Measurements from ENCODE around the gene TDRD1. TPM values are rescaled to one million over a fixed set of nuclear protein-coding genes. Genes with fewer than 3 reads are reported as not detected.

Gene TDRD1
- total and polyA plus RNA-seq, 3 experiments from 2014 or later = 0.13 to 0.16 (median 0.14) TPM

DNA sequence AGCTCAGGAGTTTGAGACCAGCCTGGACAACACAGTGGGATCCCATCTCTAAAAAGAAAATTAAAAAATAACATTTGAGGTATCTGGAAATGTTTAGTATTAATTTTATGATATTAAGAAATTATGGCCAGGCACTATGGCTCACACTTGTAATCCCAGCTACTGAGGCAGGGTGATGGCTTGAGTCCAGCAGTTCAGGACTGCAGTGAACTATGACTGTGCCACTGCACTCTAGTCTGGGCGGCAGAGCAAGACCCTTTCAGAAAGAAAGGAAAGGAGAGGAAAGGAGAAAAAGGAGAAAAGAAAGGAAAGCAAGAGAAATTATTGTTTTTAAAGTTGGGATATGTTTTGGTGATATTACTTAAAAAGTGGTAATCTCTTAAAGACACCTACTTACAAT is 2.6 kb upstream of the TDRD1 start:
- Mint-ChIP-seq H3K36me3 (peaks cover 0 to 18% (median 0%) of the 10 kb centered on the region in 3 donors), H3K9me3 (no peaks in the 10 kb centered on the region), H3K4me3 (no peak overlapping the region), H3K27me3 (peaks cover 0 to 4% of the 10 kb centered on the region in 2 donors), H3K27ac (no peak overlapping the region), H3K4me1 (peaks cover 26 to 40% (median 33%) of the 10 kb centered on the region in 3 donors)
- POLR2A ChIA-PET = interaction anchor here (0.6 kb wide), 1 partner anchor 15 kb away, joined by 5 read pairs; no protein-coding TSS in a partner anchor
- Histone ChIP-seq H3K36me3 (ENCODE audit: insufficient read depth, low read length) (no peaks in the 10 kb centered on the region), H3K4me3 (ENCODE audit: low read length) (no peak overlapping the region), H3K4me1 (ENCODE audit: insufficient read depth, low read length) (peaks cover 18% of the 10 kb centered on the region), H3K27me3 (ENCODE audit: insufficient read depth, low read length, poor library complexity, severe bottlenecking) (no peaks in the 10 kb centered on the region), H3K9me3 (ENCODE audit: low read length) (no peaks in the 10 kb centered on the region), H3K27ac (ENCODE audit: low read depth, low read length) (no peak overlapping the region)
- no peak for DNase-seq
- CTCF ChIA-PET = no interaction called here

DNA sequence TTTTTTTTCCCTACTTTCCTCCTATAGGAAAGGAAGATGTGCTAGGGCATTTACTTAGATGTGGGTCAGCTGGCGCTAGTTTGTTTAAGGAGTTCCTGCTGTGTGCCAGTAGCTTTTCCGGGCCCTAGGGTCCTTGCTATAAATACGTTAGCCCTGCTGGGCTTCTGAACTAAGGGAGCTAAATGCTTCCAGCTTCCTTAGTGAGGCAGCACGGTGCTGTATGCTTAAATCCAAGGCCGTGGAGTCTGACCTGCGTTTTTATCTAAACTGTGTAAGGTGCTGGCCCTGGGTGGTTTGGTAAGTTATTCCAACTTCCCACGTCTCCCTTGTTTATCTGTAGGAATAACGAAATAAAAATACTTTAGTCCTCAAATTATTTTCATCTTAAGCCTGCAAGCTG is 594 bp downstream of the TDRD1 start:
- DNase-seq = no peak
- Histone ChIP-seq H3K4me3 (ENCODE audit: low read length) (no peak overlapping the region), H3K27me3 (ENCODE audit: insufficient read depth, low read length, poor library complexity, severe bottlenecking) (no peaks in the 10 kb centered on the region), H3K27ac (ENCODE audit: low read depth, low read length) (no peak overlapping the region), H3K4me1 (ENCODE audit: insufficient read depth, low read length) (no peaks in the 10 kb centered on the region), H3K9me3 (ENCODE audit: low read length) (no peaks in the 10 kb centered on the region), H3K36me3 (ENCODE audit: insufficient read depth, low read length) (no peaks in the 10 kb centered on the region)
- H3K9me3 Mint-ChIP-seq = no peaks in the 10 kb centered on the region
- H3K4me1 Mint-ChIP-seq = peaks cover 6 to 13% (median 13%) of the 10 kb centered on the region in 3 donors
- H3K36me3 Mint-ChIP-seq = peaks cover 0 to under 1% (median 0%) of the 10 kb centered on the region in 3 donors
- H3K27me3 Mint-ChIP-seq = peaks cover 0 to 8% of the 10 kb centered on the region in 2 donors
- no peak overlapping the region for H3K27ac Mint-ChIP-seq
- ChIA-PET CTCF (no interaction called here), POLR2A (no interaction called here)
- H3K4me3 Mint-ChIP-seq = no peak overlapping the region

DNA sequence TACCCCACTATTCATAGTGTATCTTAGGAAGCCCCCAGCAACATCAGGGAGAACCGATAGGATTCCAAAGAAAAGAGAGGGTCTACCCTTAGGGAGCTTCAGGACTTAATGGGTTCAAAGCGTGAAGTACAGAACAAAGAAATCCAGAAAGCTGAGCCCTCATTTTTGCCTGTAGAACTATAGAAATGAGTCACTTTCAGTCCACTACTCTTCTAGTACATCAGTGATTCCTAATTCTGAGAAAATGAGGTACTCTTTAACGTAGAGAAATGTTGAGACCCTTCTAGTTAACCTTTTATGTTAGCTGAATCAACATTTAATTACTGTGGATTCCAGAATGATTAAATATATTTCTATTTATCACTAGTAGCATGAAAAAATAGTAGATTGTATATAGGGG is 1.8 kb downstream of the TDRD1 start:
- peaks cover 3% of the 10 kb centered on the region in 3 donors for H3K4me1 Mint-ChIP-seq
- no peaks in the 10 kb centered on the region for H3K9me3 Mint-ChIP-seq
- Histone ChIP-seq H3K27me3 (ENCODE audit: insufficient read depth, low read length, poor library complexity, severe bottlenecking) (no peaks in the 10 kb centered on the region), H3K9me3 (ENCODE audit: low read length) (no peaks in the 10 kb centered on the region), H3K36me3 (ENCODE audit: insufficient read depth, low read length) (no peaks in the 10 kb centered on the region), H3K27ac (ENCODE audit: low read depth, low read length) (no peak overlapping the region), H3K4me1 (ENCODE audit: insufficient read depth, low read length) (no peaks in the 10 kb centered on the region), H3K4me3 (ENCODE audit: low read length) (no peak overlapping the region)
- ChIA-PET POLR2A (no interaction called here), CTCF (no interaction called here)
- H3K4me3 Mint-ChIP-seq = no peak overlapping the region
- peaks cover 0 to 10% of the 10 kb centered on the region in 2 donors for H3K27me3 Mint-ChIP-seq
- no peak for DNase-seq
- no peak overlapping the region for H3K27ac Mint-ChIP-seq
- H3K36me3 Mint-ChIP-seq = no peaks in the 10 kb centered on the region

DNA sequence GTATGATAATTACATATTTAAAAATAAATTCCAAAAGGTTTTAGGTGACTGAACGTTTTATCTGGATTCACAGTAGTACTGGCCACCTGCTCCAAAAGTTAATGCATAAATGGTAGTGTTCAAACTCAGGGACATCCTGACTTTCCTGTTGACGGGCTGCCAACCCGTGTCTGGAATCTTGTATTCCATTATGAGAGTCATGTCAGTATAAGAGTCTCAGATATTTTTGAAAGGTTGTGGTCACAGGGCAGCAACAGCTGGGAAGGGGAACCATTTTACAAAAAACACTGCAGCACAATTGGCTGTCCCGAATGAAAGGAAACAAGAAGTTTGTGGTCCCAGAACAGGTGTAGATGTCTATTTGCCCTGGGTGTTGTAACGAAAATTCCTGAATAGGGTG is 2.8 kb downstream of the TDRD1 start:
- ChIA-PET POLR2A (no interaction called here), CTCF (no interaction called here)

DNA sequence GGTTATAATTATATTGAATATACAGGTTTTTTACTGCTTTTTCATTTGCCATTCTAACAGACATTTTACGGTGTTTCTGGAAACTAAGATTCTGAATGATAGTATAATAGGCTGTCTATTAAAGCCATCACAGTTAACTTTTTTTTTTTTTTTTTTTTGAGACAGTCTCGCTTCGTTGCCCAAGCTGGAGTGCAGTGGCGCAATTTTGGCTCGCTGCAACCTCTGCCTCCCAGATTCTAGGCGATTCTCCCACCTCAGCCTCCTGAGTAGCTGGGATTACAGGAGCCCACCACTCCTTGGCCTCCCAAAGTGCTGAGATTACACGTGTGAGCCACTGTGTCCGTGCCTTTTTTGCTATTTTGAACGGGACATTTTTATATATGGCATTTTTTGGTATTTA is 4.4 kb downstream of the TDRD1 start:
- H3K4me3 Mint-ChIP-seq = no peak overlapping the region
- H3K27ac Mint-ChIP-seq = no peak overlapping the region
- no peaks in the 10 kb centered on the region for H3K9me3 Mint-ChIP-seq
- Histone ChIP-seq H3K36me3 (ENCODE audit: insufficient read depth, low read length) (no peaks in the 10 kb centered on the region), H3K27me3 (ENCODE audit: insufficient read depth, low read length, poor library complexity, severe bottlenecking) (no peaks in the 10 kb centered on the region), H3K4me1 (ENCODE audit: insufficient read depth, low read length) (no peaks in the 10 kb centered on the region), H3K4me3 (ENCODE audit: low read length) (no peak overlapping the region), H3K9me3 (ENCODE audit: low read length) (no peaks in the 10 kb centered on the region), H3K27ac (ENCODE audit: low read depth, low read length) (no peak overlapping the region)
- H3K27me3 Mint-ChIP-seq = peaks cover 3 to 19% of the 10 kb centered on the region in 2 donors
- POLR2A ChIA-PET = no interaction called here
- H3K36me3 Mint-ChIP-seq = peaks cover 0 to 3% (median 0%) of the 10 kb centered on the region in 3 donors
- no peaks in the 10 kb centered on the region for H3K4me1 Mint-ChIP-seq
- DNase-seq = no peak
- CTCF ChIA-PET = no interaction called here

More for the DNA sequence above, 2.8 kb downstream of the TDRD1 start:
- H3K27me3 Mint-ChIP-seq = peaks cover 3 to 14% of the 10 kb centered on the region in 2 donors
- DNase-seq = no peak
- peaks cover 0 to under 1% (median 0%) of the 10 kb centered on the region in 3 donors for H3K36me3 Mint-ChIP-seq
- Histone ChIP-seq H3K9me3 (ENCODE audit: low read length) (no peaks in the 10 kb centered on the region), H3K4me3 (ENCODE audit: low read length) (no peak overlapping the region), H3K27me3 (ENCODE audit: insufficient read depth, low read length, poor library complexity, severe bottlenecking) (no peaks in the 10 kb centered on the region), H3K36me3 (ENCODE audit: insufficient read depth, low read length) (no peaks in the 10 kb centered on the region), H3K4me1 (ENCODE audit: insufficient read depth, low read length) (no peaks in the 10 kb centered on the region), H3K27ac (ENCODE audit: low read depth, low read length) (no peak overlapping the region)
- H3K4me3 Mint-ChIP-seq = no peak overlapping the region
- H3K27ac Mint-ChIP-seq = no peak overlapping the region
- no peaks in the 10 kb centered on the region for H3K4me1 Mint-ChIP-seq
- H3K9me3 Mint-ChIP-seq = no peaks in the 10 kb centered on the region

DNA sequence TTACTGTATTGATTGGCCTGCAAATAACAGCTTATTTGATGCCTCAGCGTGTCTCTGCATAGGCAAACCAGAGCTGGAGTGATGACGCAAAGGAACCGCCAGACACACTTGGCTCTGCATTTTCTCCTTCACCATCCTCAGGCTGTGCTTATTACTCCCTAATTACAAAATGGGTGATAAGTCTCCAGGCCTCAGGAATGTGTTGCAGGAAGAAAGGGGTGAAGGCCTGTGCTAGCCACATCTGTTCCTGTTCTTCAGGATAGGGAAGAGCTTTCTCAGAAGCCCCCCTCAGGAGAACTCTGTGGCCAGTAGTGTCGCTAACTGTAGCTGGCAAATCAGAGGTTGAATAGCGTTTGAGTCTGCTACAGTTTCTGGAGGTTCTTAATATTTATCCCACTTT is 5.1 kb downstream of the TDRD1 start:
- Histone ChIP-seq H3K36me3 (ENCODE audit: insufficient read depth, low read length) (no peaks in the 10 kb centered on the region), H3K9me3 (ENCODE audit: low read length) (no peaks in the 10 kb centered on the region), H3K4me3 (ENCODE audit: low read length) (no peak overlapping the region), H3K27me3 (ENCODE audit: insufficient read depth, low read length, poor library complexity, severe bottlenecking) (no peaks in the 10 kb centered on the region), H3K27ac (ENCODE audit: low read depth, low read length) (no peak overlapping the region), H3K4me1 (ENCODE audit: insufficient read depth, low read length) (no peaks in the 10 kb centered on the region)
- H3K27ac Mint-ChIP-seq = no peak overlapping the region
- no peak overlapping the region for H3K4me3 Mint-ChIP-seq
- ChIA-PET POLR2A (no interaction called here), CTCF (no interaction called here)
- DNase-seq = no peak
- H3K36me3 Mint-ChIP-seq = peaks cover 0 to 3% (median 0%) of the 10 kb centered on the region in 3 donors
- H3K4me1 Mint-ChIP-seq = no peaks in the 10 kb centered on the region
- H3K9me3 Mint-ChIP-seq = no peaks in the 10 kb centered on the region
- peaks cover 3 to 19% of the 10 kb centered on the region in 2 donors for H3K27me3 Mint-ChIP-seq

DNA sequence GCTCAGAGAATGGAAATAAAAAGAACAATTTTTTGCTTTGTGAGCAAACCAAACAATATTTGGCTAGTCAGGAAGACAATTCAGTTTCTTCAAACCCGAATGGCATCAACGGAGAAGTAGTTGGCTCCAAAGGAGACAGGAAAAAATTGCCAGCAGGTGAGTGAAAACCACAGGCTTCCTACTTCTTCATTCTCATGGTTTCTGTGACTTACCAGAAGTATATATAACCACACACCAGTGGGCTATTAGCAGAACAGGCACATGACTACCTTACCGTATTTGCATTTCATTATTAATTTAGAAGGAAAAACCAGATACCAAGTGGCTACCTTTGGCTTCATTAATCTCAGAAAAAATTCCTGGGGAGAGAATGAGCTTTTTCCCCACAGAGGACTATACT is 8.8 kb downstream of the TDRD1 start:
- DNase-seq = no peak
- peaks cover 4% of the 10 kb centered on the region for H3K27me3 ChIP-seq (ENCODE audit: insufficient read depth, low read length, poor library complexity, severe bottlenecking)
- H3K9me3 Mint-ChIP-seq = no peaks in the 10 kb centered on the region
- H3K4me3 ChIP-seq (ENCODE audit: low read length) = no peak overlapping the region
- H3K4me1 Mint-ChIP-seq = no peaks in the 10 kb centered on the region
- ChIA-PET POLR2A (interaction anchor here (1.0 kb wide), 1 partner anchor 8 kb away, joined by 3 read pairs; no protein-coding TSS in a partner anchor), CTCF (interaction anchor here (1.4 to 2.0 kb wide), 2 partner anchors 14 to 29 kb away, joined by 4 read pairs; partner anchors contain the start of gene CCDC186)
- no peak overlapping the region for H3K4me3 Mint-ChIP-seq
- H3K4me1 ChIP-seq (ENCODE audit: insufficient read depth, low read length) = no peaks in the 10 kb centered on the region
- no peak overlapping the region for H3K27ac Mint-ChIP-seq
- H3K9me3 ChIP-seq (ENCODE audit: low read length) = no peaks in the 10 kb centered on the region
- no peak overlapping the region for H3K27ac ChIP-seq (ENCODE audit: low read depth, low read length)
- H3K27me3 Mint-ChIP-seq = peaks cover 3 to 25% of the 10 kb centered on the region in 2 donors
- no peaks in the 10 kb centered on the region for H3K36me3 ChIP-seq (ENCODE audit: insufficient read depth, low read length)
- peaks cover 0 to 3% (median 0%) of the 10 kb centered on the region in 3 donors for H3K36me3 Mint-ChIP-seq

DNA sequence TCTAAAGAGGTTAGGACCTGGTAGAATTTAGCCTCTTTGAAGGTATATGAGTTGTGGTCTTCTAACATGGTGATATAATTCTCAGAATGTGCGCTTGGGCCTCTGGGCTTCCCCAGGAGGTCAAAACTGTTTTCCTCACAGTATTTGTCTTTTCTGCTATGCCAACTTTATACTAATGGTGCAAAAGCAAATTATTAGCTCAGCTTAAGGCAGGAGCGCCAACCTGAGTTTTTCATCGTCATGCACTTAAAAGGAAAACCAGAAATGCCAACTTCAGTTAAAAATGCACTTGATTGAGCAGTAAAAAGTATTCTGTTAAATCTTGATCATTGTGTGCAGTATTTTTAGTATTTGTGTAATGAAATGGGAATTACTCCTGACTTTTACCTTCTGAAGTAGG is 9.7 kb downstream of the TDRD1 start:
- Mint-ChIP-seq H3K36me3 (peaks cover 0 to 3% (median 0%) of the 10 kb centered on the region in 3 donors), H3K4me1 (no peaks in the 10 kb centered on the region), H3K27me3 (peaks cover 7 to 28% of the 10 kb centered on the region in 2 donors), H3K4me3 (no peak overlapping the region), H3K9me3 (no peaks in the 10 kb centered on the region), H3K27ac (no peak overlapping the region)
- Histone ChIP-seq H3K27ac (ENCODE audit: low read depth, low read length) (no peak overlapping the region), H3K27me3 (ENCODE audit: insufficient read depth, low read length, poor library complexity, severe bottlenecking) (peaks cover 4% of the 10 kb centered on the region), H3K4me3 (ENCODE audit: low read length) (no peak overlapping the region), H3K4me1 (ENCODE audit: insufficient read depth, low read length) (no peaks in the 10 kb centered on the region), H3K36me3 (ENCODE audit: insufficient read depth, low read length) (no peaks in the 10 kb centered on the region), H3K9me3 (ENCODE audit: low read length) (no peaks in the 10 kb centered on the region)
- ChIA-PET CTCF (interaction anchor here (1.4 to 2.0 kb wide), 2 partner anchors 15 to 28 kb away, joined by 4 read pairs; partner anchors contain the start of gene CCDC186), POLR2A (no interaction called here)
- no peak for DNase-seq

Measured in CD8-positive, alpha-beta memory T cell (primary cell).